ENCODE results near the gene RHEBL1. TPM values are rescaled to one million over a fixed set of nuclear protein-coding genes. Genes with fewer than 3 reads are reported as not detected.
A peak's percentile ranks its signal among the peaks of the same experiment; 100 is the strongest.

The RHEBL1 gene
- total and polyA plus RNA-seq, 4 donors = 0.55 to 2.4 (median 1.2) TPM

GRCh38 chr12:49052451-49053208 lies 17.1 kb downstream of the RHEBL1 start:
- peaks cover 3 to 13% of the 10 kb centered on the region in 2 donors for H3K36me3 ChIP-seq (ENCODE audit: control insufficient read depth in 1 of 2, insufficient read depth in 2 of 2, low read length in 1 of 2)
- intact Hi-C loops (cut with DNase I) = no loop called here
- H3K4me1 ChIP-seq (ENCODE audit: control insufficient read depth in 1 of 2, insufficient read depth in 2 of 2, low read length in 2 of 2) = no peaks in the 10 kb centered on the region
- 81 to 82% methylated on average over 16 of the region's 16 CpGs for WGBS, 2 donors
- H3K4me3 ChIP-seq (ENCODE audit: low read length in 2 of 2) = no peak overlapping the region
- H3K9me3 ChIP-seq (ENCODE audit: control insufficient read depth, low read length) = no peaks in the 10 kb centered on the region
- H3K27ac ChIP-seq (ENCODE audit: low read depth in 1 of 2, low read length in 2 of 2) = no peak overlapping the region
- peak in 1 of 2 donors; percentile 28 for DNase-seq
- no peak for ATAC-seq (ENCODE audit: low FRiP score)
- no peaks in the 10 kb centered on the region for H3K27me3 ChIP-seq (ENCODE audit: control insufficient read depth in 1 of 2, insufficient read depth in 2 of 2, low read length in 1 of 2)

GRCh38 chr12:49051777-49052438 lies 17.9 kb downstream of the RHEBL1 start:
- H3K27ac ChIP-seq (ENCODE audit: low read depth in 1 of 2, low read length in 2 of 2) = no peak overlapping the region
- no peaks in the 10 kb centered on the region for H3K4me1 ChIP-seq (ENCODE audit: control insufficient read depth in 1 of 2, insufficient read depth in 2 of 2, low read length in 2 of 2)
- H3K36me3 ChIP-seq (ENCODE audit: control insufficient read depth in 1 of 2, insufficient read depth in 2 of 2, low read length in 1 of 2) = peaks cover 3 to 13% of the 10 kb centered on the region in 2 donors
- H3K4me3 ChIP-seq (ENCODE audit: low read length in 2 of 2) = no peak overlapping the region
- DNase-seq = peak; percentile 45 to 66
- no peaks in the 10 kb centered on the region for H3K27me3 ChIP-seq (ENCODE audit: control insufficient read depth in 1 of 2, insufficient read depth in 2 of 2, low read length in 1 of 2)
- WGBS, 2 donors = 87 to 89% methylated on average over 20 of the region's 20 CpGs
- no peak for ATAC-seq (ENCODE audit: low FRiP score)
- intact Hi-C loops (cut with DNase I) = no loop called here
- H3K9me3 ChIP-seq (ENCODE audit: control insufficient read depth, low read length) = no peaks in the 10 kb centered on the region

- no peaks in the 10 kb centered on the region for H3K4me1 ChIP-seq (ENCODE audit: control insufficient read depth in 1 of 2, insufficient read depth in 2 of 2, low read length in 2 of 2)
- no peaks in the 10 kb centered on the region for H3K9me3 ChIP-seq (ENCODE audit: control insufficient read depth, low read length)
- no peak overlapping the region for H3K4me3 ChIP-seq (ENCODE audit: low read length in 2 of 2)
- DNase-seq (peak; percentile 44 to 70), ATAC-seq (ENCODE audit: low FRiP score) (no peak)
- H3K36me3 ChIP-seq (ENCODE audit: control insufficient read depth in 1 of 2, insufficient read depth in 2 of 2, low read length in 1 of 2) = peaks cover 3 to 13% of the 10 kb centered on the region in 2 donors
- WGBS, 2 donors = 90 to 93% methylated on average over 18 of the region's 18 CpGs
- H3K27ac ChIP-seq (ENCODE audit: low read depth in 1 of 2, low read length in 2 of 2) = no peak overlapping the region
- intact Hi-C loops (cut with DNase I) = no loop called here
- H3K27me3 ChIP-seq (ENCODE audit: control insufficient read depth in 1 of 2, insufficient read depth in 2 of 2, low read length in 1 of 2) = no peaks in the 10 kb centered on the region
Measured at GRCh38 chr12:49051373-49051764, 18.4 kb downstream of the RHEBL1 start.

GRCh38 chr12:49050507-49051372 lies 19.0 kb downstream of the RHEBL1 start:
- Histone ChIP-seq H3K9me3 (ENCODE audit: control insufficient read depth, low read length) (no peaks in the 10 kb centered on the region), H3K36me3 (ENCODE audit: control insufficient read depth in 1 of 2, insufficient read depth in 2 of 2, low read length in 1 of 2) (peaks cover 3 to 18% of the 10 kb centered on the region in 2 donors), H3K27me3 (ENCODE audit: control insufficient read depth in 1 of 2, insufficient read depth in 2 of 2, low read length in 1 of 2) (no peaks in the 10 kb centered on the region), H3K4me3 (ENCODE audit: low read length in 2 of 2) (no peak overlapping the region), H3K27ac (ENCODE audit: low read depth in 1 of 2, low read length in 2 of 2) (no peak overlapping the region), H3K4me1 (ENCODE audit: control insufficient read depth in 1 of 2, insufficient read depth in 2 of 2, low read length in 2 of 2) (no peaks in the 10 kb centered on the region)
- WGBS, 2 donors = 88 to 97% methylated on average over 13 of the region's 13 CpGs
- DNase-seq (peak; percentile 45 to 67), ATAC-seq (ENCODE audit: low FRiP score) (no peak)
- intact Hi-C loops (cut with DNase I) = no loop called here

DNA sequence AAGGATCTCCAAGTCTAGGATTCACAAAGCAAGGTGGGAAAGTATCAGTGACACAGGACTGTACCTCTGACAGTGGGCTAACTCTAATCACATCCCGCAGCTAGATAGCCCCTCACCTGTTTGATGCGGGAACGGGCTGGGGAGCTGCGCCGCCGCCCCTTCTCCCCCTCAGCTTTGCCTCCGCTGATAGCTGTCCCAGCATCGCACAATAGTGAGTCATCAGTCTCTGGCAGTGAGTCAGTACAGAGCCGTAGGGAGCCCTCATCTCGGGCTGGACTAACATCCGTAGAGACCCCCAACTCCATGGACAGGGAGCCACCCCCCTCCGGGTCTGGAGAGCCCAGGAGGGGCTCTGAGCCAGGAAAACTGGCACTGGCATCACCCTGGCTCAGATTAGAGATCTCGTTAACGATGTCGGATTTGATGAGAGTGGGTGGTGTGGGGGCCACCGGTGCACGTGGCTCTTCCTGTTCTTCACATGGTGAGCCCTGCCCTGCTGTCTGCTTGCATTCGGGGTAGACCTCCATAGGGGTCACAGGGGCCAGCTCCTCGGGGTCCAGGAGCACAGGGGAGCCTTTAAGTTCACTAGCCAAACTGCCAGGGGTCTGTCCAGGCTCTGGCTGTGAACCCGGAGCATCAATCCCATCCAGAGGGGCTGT lies 20.1 kb downstream of the RHEBL1 start:
- H3K36me3 ChIP-seq (ENCODE audit: control insufficient read depth in 1 of 2, insufficient read depth in 2 of 2, low read length in 1 of 2) = peaks cover 3 to 19% of the 10 kb centered on the region in 2 donors
- no peaks in the 10 kb centered on the region for H3K4me1 ChIP-seq (ENCODE audit: control insufficient read depth in 1 of 2, insufficient read depth in 2 of 2, low read length in 2 of 2)
- ATAC-seq (ENCODE audit: low FRiP score) (no peak), DNase-seq (no peak)
- intact Hi-C loops (cut with DNase I) = no loop called here
- H3K27me3 ChIP-seq (ENCODE audit: control insufficient read depth in 1 of 2, insufficient read depth in 2 of 2, low read length in 1 of 2) = no peaks in the 10 kb centered on the region
- no peaks in the 10 kb centered on the region for H3K9me3 ChIP-seq (ENCODE audit: control insufficient read depth, low read length)
- WGBS, 2 donors = 65 to 67% methylated on average over 20 of the region's 20 CpGs
- no peak overlapping the region for H3K27ac ChIP-seq (ENCODE audit: low read depth in 1 of 2, low read length in 2 of 2)
- no peak overlapping the region for H3K4me3 ChIP-seq (ENCODE audit: low read length in 2 of 2)

- 87 to 89% methylated on average over 10 of the region's 10 CpGs for WGBS, 2 donors
- ATAC-seq (ENCODE audit: low FRiP score) = no peak
- Histone ChIP-seq H3K27ac (ENCODE audit: low read depth in 1 of 2, low read length in 2 of 2) (no peak overlapping the region), H3K4me3 (ENCODE audit: low read length in 2 of 2) (no peak overlapping the region), H3K9me3 (ENCODE audit: control insufficient read depth, low read length) (no peaks in the 10 kb centered on the region), H3K36me3 (ENCODE audit: control insufficient read depth in 1 of 2, insufficient read depth in 2 of 2, low read length in 1 of 2) (peaks cover 3 to 21% of the 10 kb centered on the region in 2 donors), H3K4me1 (ENCODE audit: control insufficient read depth in 1 of 2, insufficient read depth in 2 of 2, low read length in 2 of 2) (no peaks in the 10 kb centered on the region), H3K27me3 (ENCODE audit: control insufficient read depth in 1 of 2, insufficient read depth in 2 of 2, low read length in 1 of 2) (no peaks in the 10 kb centered on the region)
- intact Hi-C loops (cut with DNase I) = no loop called here
- peak in 1 of 2 donors; percentile 26 for DNase-seq
Measured at GRCh38 chr12:49048953-49049352, 20.8 kb downstream of the RHEBL1 start.

GRCh38 chr12:49046129-49046895 lies 23.5 kb downstream of the RHEBL1 start:
- H3K36me3 ChIP-seq (ENCODE audit: control insufficient read depth in 1 of 2, insufficient read depth in 2 of 2, low read length in 1 of 2) = peaks cover 0 to 30% of the 10 kb centered on the region in 2 donors
- H3K27me3 ChIP-seq (ENCODE audit: control insufficient read depth in 1 of 2, insufficient read depth in 2 of 2, low read length in 1 of 2) = no peaks in the 10 kb centered on the region
- H3K27ac ChIP-seq (ENCODE audit: low read depth in 1 of 2, low read length in 2 of 2) = no peak overlapping the region
- no peak for ATAC-seq (ENCODE audit: low FRiP score)
- H3K4me3 ChIP-seq (ENCODE audit: low read length in 2 of 2) = no peak overlapping the region
- peak; percentile 26 to 68 for DNase-seq
- WGBS, 2 donors = 87 to 88% methylated on average over 12 of the region's 12 CpGs
- H3K9me3 ChIP-seq (ENCODE audit: control insufficient read depth, low read length) = no peaks in the 10 kb centered on the region
- intact Hi-C loops (cut with DNase I) = no loop called here
- H3K4me1 ChIP-seq (ENCODE audit: control insufficient read depth in 1 of 2, insufficient read depth in 2 of 2, low read length in 2 of 2) = no peaks in the 10 kb centered on the region

DNA sequence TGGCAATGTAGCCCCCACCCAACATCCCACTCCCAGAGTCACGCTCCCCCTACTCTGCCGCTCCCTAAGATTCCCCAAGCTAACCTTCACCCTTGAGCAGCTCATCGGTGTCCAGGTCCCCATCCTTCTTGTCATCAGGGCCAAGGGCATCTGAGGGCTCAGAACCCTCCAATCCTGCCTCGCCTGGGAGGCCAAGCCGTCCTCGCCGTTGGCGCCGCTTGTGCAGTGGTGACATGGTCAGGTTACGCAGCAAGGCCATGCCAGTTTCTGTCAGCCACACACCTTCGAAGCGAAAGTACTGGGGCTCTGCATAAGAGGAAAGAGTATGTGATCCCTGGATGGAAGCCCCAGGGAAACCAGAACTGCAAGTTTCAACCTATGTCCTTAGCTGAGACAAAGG lies 25.1 kb downstream of the RHEBL1 start:
- H3K4me3 ChIP-seq (ENCODE audit: low read length in 2 of 2) = no peak overlapping the region
- H3K9me3 ChIP-seq (ENCODE audit: control insufficient read depth, low read length) = no peaks in the 10 kb centered on the region
- WGBS, 2 donors = 95% methylated on average over 12 of the region's 12 CpGs
- H3K27me3 ChIP-seq (ENCODE audit: control insufficient read depth in 1 of 2, insufficient read depth in 2 of 2, low read length in 1 of 2) = no peaks in the 10 kb centered on the region
- no peak overlapping the region for H3K27ac ChIP-seq (ENCODE audit: low read depth in 1 of 2, low read length in 2 of 2)
- ATAC-seq (ENCODE audit: low FRiP score) (no peak), DNase-seq (peak in 1 of 2 donors; percentile 37)
- intact Hi-C loops (cut with DNase I) = no loop called here
- no peaks in the 10 kb centered on the region for H3K4me1 ChIP-seq (ENCODE audit: control insufficient read depth in 1 of 2, insufficient read depth in 2 of 2, low read length in 2 of 2)
- peaks cover 0 to 27% of the 10 kb centered on the region in 2 donors for H3K36me3 ChIP-seq (ENCODE audit: control insufficient read depth in 1 of 2, insufficient read depth in 2 of 2, low read length in 1 of 2)

All from aorta (tissue), 5 donors.